ENCODE measurements around the gene SURF4. TPM values are rescaled to one million over a fixed set of nuclear protein-coding genes. Genes with fewer than 3 reads are reported as not detected.
A peak's percentile ranks its signal among the peaks of the same experiment; 100 is the strongest.
"Not testable (repeated sequence)": the region's sequence is repeated elsewhere in the genome, so short reads cannot be mapped to it uniquely, and the experiment has no call there.

Gene SURF4
- total and polyA plus RNA-seq, 2 donors: 109 to 152 TPM

- not testable (repeated sequence) for DNase-seq (ENCODE audit: extremely low spot score); H3K4me1 ChIP-seq (ENCODE audit: insufficient read depth); H3K27ac ChIP-seq (ENCODE audit: low read depth); H3K36me3 ChIP-seq (ENCODE audit: insufficient read depth); H3K4me3 ChIP-seq (ENCODE audit: low read depth, low read length)
- 93% methylated on average over 14 of the region's 14 CpGs for WGBS
Measured at GRCh38 chr9:133377280-133377679, 1.4 kb upstream of the SURF4 start.

- DNase-seq (ENCODE audit: extremely low spot score): no peak
- Histone ChIP-seq H3K4me3 (ENCODE audit: low read depth, low read length) (peak overlapping the region; percentile 99), H3K36me3 (ENCODE audit: insufficient read depth) (no peaks in the 10 kb centered on the region), H3K4me1 (ENCODE audit: insufficient read depth) (peaks cover 3% of the 10 kb centered on the region), H3K27ac (ENCODE audit: low read depth) (peak overlapping the region; percentile 97)
- WGBS: under 1% methylated on average over 39 of the region's 39 CpGs
Measured at GRCh38 chr9:133375116-133375723, 640 bp downstream of the SURF4 start.

- 16% methylated on average over 12 of the region's 12 CpGs for WGBS
- Histone ChIP-seq H3K36me3 (ENCODE audit: insufficient read depth) (no peaks in the 10 kb centered on the region), H3K4me3 (ENCODE audit: low read depth, low read length) (peak overlapping the region; percentile 99), H3K4me1 (ENCODE audit: insufficient read depth) (peaks cover 3% of the 10 kb centered on the region), H3K27ac (ENCODE audit: low read depth) (no peak overlapping the region)
- no peak for DNase-seq (ENCODE audit: extremely low spot score)
Measured at GRCh38 chr9:133374612-133375115, 1.2 kb downstream of the SURF4 start.

GRCh38 chr9:133372144-133372543 lies 3.7 kb downstream of the SURF4 start:
- Histone ChIP-seq H3K27ac (ENCODE audit: low read depth) (no peak overlapping the region), H3K4me3 (ENCODE audit: low read depth, low read length) (no peak overlapping the region), H3K36me3 (ENCODE audit: insufficient read depth) (no peaks in the 10 kb centered on the region), H3K4me1 (ENCODE audit: insufficient read depth) (peaks cover 3% of the 10 kb centered on the region)
- WGBS: 67% methylated on average over 7 of the region's 7 CpGs
- no peak for DNase-seq (ENCODE audit: extremely low spot score)

- Histone ChIP-seq H3K4me1 (ENCODE audit: insufficient read depth) (no peaks in the 10 kb centered on the region), H3K36me3 (ENCODE audit: insufficient read depth) (peaks cover under 1% of the 10 kb centered on the region), H3K27ac (ENCODE audit: low read depth) (no peak overlapping the region), H3K4me3 (ENCODE audit: low read depth, low read length) (no peak overlapping the region)
- DNase-seq (ENCODE audit: extremely low spot score): no peak
- WGBS: 69% methylated on average over 12 of the region's 12 CpGs
Measured at GRCh38 chr9:133371261-133371711, 4.6 kb downstream of the SURF4 start.

GRCh38 chr9:133370685-133371084 lies 5.2 kb downstream of the SURF4 start:
- 58% methylated on average over 9 of the region's 9 CpGs for WGBS
- Histone ChIP-seq H3K36me3 (ENCODE audit: insufficient read depth) (peaks cover 2% of the 10 kb centered on the region), H3K4me1 (ENCODE audit: insufficient read depth) (no peaks in the 10 kb centered on the region)

GRCh38 chr9:133369933-133370332 lies 5.9 kb downstream of the SURF4 start:
- Histone ChIP-seq H3K4me1 (ENCODE audit: insufficient read depth) (no peaks in the 10 kb centered on the region), H3K36me3 (ENCODE audit: insufficient read depth) (peaks cover 2% of the 10 kb centered on the region), H3K27ac (ENCODE audit: low read depth) (no peak overlapping the region), H3K4me3 (ENCODE audit: low read depth, low read length) (no peak overlapping the region)
- WGBS: 78% methylated on average over 7 of the region's 7 CpGs
- DNase-seq (ENCODE audit: extremely low spot score): no peak

More at GRCh38 chr9:133370685-133371084, 5.2 kb downstream of the SURF4 start:
- DNase-seq (ENCODE audit: extremely low spot score): no peak
- Histone ChIP-seq H3K4me3 (ENCODE audit: low read depth, low read length) (no peak overlapping the region), H3K27ac (ENCODE audit: low read depth) (no peak overlapping the region)

GRCh38 chr9:133369422-133369821 lies 6.4 kb downstream of the SURF4 start:
- H3K36me3 ChIP-seq (ENCODE audit: insufficient read depth): peaks cover 2% of the 10 kb centered on the region
- no peak for DNase-seq (ENCODE audit: extremely low spot score)
- no peak overlapping the region for H3K4me3 ChIP-seq (ENCODE audit: low read depth, low read length)
- 82% methylated on average over 6 of the region's 6 CpGs for WGBS
- no peaks in the 10 kb centered on the region for H3K4me1 ChIP-seq (ENCODE audit: insufficient read depth)
- H3K27ac ChIP-seq (ENCODE audit: low read depth): no peak overlapping the region

- no peaks in the 10 kb centered on the region for H3K4me1 ChIP-seq (ENCODE audit: insufficient read depth)
- peaks cover 2% of the 10 kb centered on the region for H3K36me3 ChIP-seq (ENCODE audit: insufficient read depth)
- WGBS: 57% methylated on average over 18 of the region's 18 CpGs
- DNase-seq (ENCODE audit: extremely low spot score): no peak
- H3K4me3 ChIP-seq (ENCODE audit: low read depth, low read length): no peak overlapping the region
- no peak overlapping the region for H3K27ac ChIP-seq (ENCODE audit: low read depth)
Measured at GRCh38 chr9:133368249-133368881, 7.5 kb downstream of the SURF4 start.

GRCh38 chr9:133367778-133368177 lies 8.1 kb downstream of the SURF4 start:
- no peak overlapping the region for H3K27ac ChIP-seq (ENCODE audit: low read depth)
- no peaks in the 10 kb centered on the region for H3K4me1 ChIP-seq (ENCODE audit: insufficient read depth)
- peaks cover 2% of the 10 kb centered on the region for H3K36me3 ChIP-seq (ENCODE audit: insufficient read depth)
- WGBS: 84% methylated on average over 10 of the region's 10 CpGs
- no peak for DNase-seq (ENCODE audit: extremely low spot score)
- H3K4me3 ChIP-seq (ENCODE audit: low read depth, low read length): no peak overlapping the region

GRCh38 chr9:133367221-133367620 lies 8.6 kb downstream of the SURF4 start:
- DNase-seq (ENCODE audit: extremely low spot score): no peak
- Histone ChIP-seq H3K27ac (ENCODE audit: low read depth) (no peak overlapping the region), H3K4me1 (ENCODE audit: insufficient read depth) (no peaks in the 10 kb centered on the region), H3K36me3 (ENCODE audit: insufficient read depth) (peaks cover 2% of the 10 kb centered on the region), H3K4me3 (ENCODE audit: low read depth, low read length) (no peak overlapping the region)
- 91% methylated on average over 22 of the region's 22 CpGs for WGBS

- no peak overlapping the region for H3K27ac ChIP-seq (ENCODE audit: low read depth)
- no peaks in the 10 kb centered on the region for H3K4me1 ChIP-seq (ENCODE audit: insufficient read depth)
- 90% methylated on average over 11 of the region's 11 CpGs for WGBS
- no peak overlapping the region for H3K4me3 ChIP-seq (ENCODE audit: low read depth, low read length)
- no peak for DNase-seq (ENCODE audit: extremely low spot score)
- peaks cover 2% of the 10 kb centered on the region for H3K36me3 ChIP-seq (ENCODE audit: insufficient read depth)
Measured at GRCh38 chr9:133366435-133366834, 9.4 kb downstream of the SURF4 start.

GRCh38 chr9:133362359-133363044 lies 13.4 kb downstream of the SURF4 start:
- DNase-seq (ENCODE audit: extremely low spot score): no peak
- no peak overlapping the region for H3K27ac ChIP-seq (ENCODE audit: low read depth)
- 83% methylated on average over 15 of the region's 15 CpGs for WGBS
- no peak overlapping the region for H3K4me3 ChIP-seq (ENCODE audit: low read depth, low read length)
- no peaks in the 10 kb centered on the region for H3K4me1 ChIP-seq (ENCODE audit: insufficient read depth)
- H3K36me3 ChIP-seq (ENCODE audit: insufficient read depth): peaks cover 2% of the 10 kb centered on the region
